HL-60 (cell line): ENCODE results near the gene PCDHGA4.
"Not testable (repeated sequence)": the region's sequence is repeated elsewhere in the genome, so short reads cannot be mapped to it uniquely, and the experiment has no call there.

Experiments
- DNase-seq, 2 experiments: peaks; one replicate each; pipeline ENCODE4 v3.0.0-alpha.2; 2010 to 2020; ENCODE audit warnings: low read depth in 1 of 2, low spot score in 1 of 2
- H3K27ac ChIP-seq: fragments of 250-450 bp; sonication (Bioruptor Pico); replicated peaks from 2 replicates; pipeline ENCODE4 v1.5.1; 2020; ENCODE audit warnings: mild to moderate bottlenecking, moderate library complexity
- H3K27me3 ChIP-seq: fragments of 250-450 bp; sonication (Bioruptor Pico); 2 replicates; pipeline ENCODE4 v1.5.1; 2021; ENCODE audit warnings: mild to moderate bottlenecking, moderate library complexity; ENCODE audit not compliant: insufficient read depth, poor library complexity, severe bottlenecking
- H3K4me3 ChIP-seq: replicated peaks from 2 replicates; pipeline ENCODE4 v1.5.1; 2011; ENCODE audit warnings: mild to moderate bottlenecking, control low read depth, low read length; ENCODE audit not compliant: insufficient read depth
- GABPA ChIP-seq: IDR thresholded peaks from 2 replicates; pipeline ENCODE4 v1.6.1; 2012; ENCODE audit warnings: low read depth
- POLR2AphosphoS5 ChIP-seq: IDR thresholded peaks from 2 replicates; pipeline ENCODE4 v1.6.1; 2012; ENCODE audit warnings: low read depth
- REST ChIP-seq: IDR thresholded peaks from 2 replicates; pipeline ENCODE4 v1.6.1; 2012; ENCODE audit warnings: low read depth; ENCODE audit not compliant: insufficient replicate concordance
- SPI1 ChIP-seq: IDR thresholded peaks from 2 replicates; pipeline ENCODE4 v1.6.1; 2012; ENCODE audit warnings: low read depth, mild to moderate bottlenecking, borderline replicate concordance
- TF ChIP-seq, protein P1 (sequence below): IDR thresholded peaks from one replicate; pipeline ENCODE4 v1.5.1; 2011; ENCODE audit warnings: low read length, control low read depth, inconsistent platforms; ENCODE audit not compliant: insufficient read depth

Gene PCDHGA4

GRCh38 chr5:141330299-141331080 lies 24.3 kb upstream of the PCDHGA4 start, which contains the start of gene PCDHGA1:
PCDHGA1 (plus strand) TSS chr5:141330514.
- TF ChIP-seq REST (no peak), SPI1 (no peak)
- TF ChIP-seq, protein P1, sequence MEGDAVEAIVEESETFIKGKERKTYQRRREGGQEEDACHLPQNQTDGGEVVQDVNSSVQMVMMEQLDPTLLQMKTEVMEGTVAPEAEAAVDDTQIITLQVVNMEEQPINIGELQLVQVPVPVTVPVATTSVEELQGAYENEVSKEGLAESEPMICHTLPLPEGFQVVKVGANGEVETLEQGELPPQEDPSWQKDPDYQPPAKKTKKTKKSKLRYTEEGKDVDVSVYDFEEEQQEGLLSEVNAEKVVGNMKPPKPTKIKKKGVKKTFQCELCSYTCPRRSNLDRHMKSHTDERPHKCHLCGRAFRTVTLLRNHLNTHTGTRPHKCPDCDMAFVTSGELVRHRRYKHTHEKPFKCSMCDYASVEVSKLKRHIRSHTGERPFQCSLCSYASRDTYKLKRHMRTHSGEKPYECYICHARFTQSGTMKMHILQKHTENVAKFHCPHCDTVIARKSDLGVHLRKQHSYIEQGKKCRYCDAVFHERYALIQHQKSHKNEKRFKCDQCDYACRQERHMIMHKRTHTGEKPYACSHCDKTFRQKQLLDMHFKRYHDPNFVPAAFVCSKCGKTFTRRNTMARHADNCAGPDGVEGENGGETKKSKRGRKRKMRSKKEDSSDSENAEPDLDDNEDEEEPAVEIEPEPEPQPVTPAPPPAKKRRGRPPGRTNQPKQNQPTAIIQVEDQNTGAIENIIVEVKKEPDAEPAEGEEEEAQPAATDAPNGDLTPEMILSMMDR: no peak
- no peaks in the 10 kb centered on the region for H3K27me3 ChIP-seq
- DNase-seq: no peak
- no peak within 1 kb of the TSS for H3K4me3 ChIP-seq
- no peak within 1 kb of the TSS for H3K27ac ChIP-seq

DNA sequence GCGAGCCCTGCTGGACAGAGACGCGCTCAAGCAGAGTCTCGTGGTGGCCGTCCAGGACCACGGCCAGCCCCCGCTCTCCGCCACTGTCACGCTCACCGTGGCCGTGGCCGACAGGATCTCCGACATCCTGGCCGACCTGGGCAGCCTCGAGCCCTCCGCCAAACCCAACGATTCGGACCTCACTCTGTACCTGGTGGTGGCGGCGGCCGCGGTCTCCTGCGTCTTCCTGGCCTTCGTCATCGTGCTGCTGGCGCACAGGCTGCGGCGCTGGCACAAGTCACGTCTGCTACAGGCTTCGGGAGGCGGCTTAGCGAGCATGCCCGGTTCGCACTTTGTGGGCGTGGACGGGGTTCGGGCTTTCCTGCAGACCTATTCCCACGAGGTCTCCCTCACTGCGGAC lies 22.2 kb upstream of the PCDHGA4 start:
- not testable (repeated sequence) for DNase-seq, H3K27ac ChIP-seq, H3K27me3 ChIP-seq, H3K4me3 ChIP-seq

DNA sequence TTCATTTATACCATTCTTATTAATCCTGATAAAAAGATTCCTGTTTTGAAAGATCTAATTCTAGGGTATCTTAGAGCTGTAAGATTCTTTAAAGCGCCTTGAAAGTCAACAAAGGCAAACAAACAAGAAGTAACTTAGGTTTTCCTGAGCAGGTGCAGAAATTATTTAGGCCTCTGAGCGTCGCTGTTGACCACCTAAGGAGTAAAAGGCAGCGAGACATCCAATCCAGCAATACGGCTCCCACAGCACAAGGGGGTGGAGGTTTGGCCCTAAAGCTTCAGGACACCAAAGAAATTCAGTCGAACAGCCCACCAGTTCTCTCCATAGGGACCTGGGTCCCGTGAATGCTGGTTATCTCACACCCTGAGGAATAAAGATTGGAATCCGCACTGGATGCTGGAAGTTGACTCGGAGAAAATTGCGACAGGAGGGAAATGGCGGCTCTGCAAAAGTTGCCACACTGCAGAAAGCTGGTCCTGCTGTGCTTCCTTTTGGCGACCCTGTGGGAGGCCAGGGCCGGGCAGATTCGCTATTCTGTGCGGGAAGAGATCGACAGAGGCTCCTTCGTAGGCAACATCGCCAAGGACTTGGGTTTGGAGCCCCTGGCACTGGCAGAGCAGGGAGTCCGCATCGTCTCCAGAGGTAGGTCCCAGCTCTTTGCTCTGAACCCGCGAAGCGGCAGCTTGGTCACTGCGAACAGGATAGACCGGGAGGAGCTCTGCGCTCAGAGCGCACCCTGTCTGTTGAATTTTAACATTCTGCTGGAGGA lies 16.1 kb upstream of the PCDHGA4 start, which contains the start of gene PCDHGA2:
TSS of gene PCDHGA2 (plus strand) at position 223 of the 769 bp plus-strand sequence.
- no peak within 1 kb of the TSS for H3K4me3 ChIP-seq
- no peak for TF ChIP-seq SPI1
- no peak for TF ChIP-seq GABPA
- TF ChIP-seq REST: no peak
- H3K27ac ChIP-seq: no peak within 1 kb of the TSS
- no peaks in the 10 kb centered on the region for H3K27me3 ChIP-seq
- no peak for DNase-seq

- H3K27ac ChIP-seq, DNase-seq, H3K27me3 ChIP-seq, H3K4me3 ChIP-seq: not testable (repeated sequence)
Measured at GRCh38 chr5:141340781-141341354, 14.0 kb upstream of the PCDHGA4 start.

DNA sequence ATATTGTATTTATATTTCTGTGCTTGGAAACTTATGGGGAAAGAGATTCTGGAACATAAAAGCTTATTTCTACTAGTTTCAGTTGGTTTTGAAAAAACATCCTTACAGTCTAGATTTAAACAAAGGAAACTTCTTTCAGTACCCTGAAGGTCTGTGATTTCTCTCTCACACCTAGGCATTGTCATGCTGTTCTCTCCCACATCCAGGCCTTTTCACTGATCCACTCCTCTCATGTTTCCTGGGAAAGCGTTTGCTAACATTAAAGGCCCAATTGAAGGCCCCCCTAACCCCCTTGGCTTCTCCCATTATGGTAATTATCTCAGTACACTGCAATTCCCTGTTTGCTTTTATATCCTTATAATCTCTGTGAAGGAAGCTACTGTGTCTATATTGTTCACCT lies 12.0 kb upstream of the PCDHGA4 start:
- no peak overlapping the region for H3K4me3 ChIP-seq
- no peak overlapping the region for H3K27ac ChIP-seq
- no peak for DNase-seq
- no peaks in the 10 kb centered on the region for H3K27me3 ChIP-seq
- TF ChIP-seq POLR2AphosphoS5 (no peak), GABPA (no peak), SPI1 (no peak), REST (no peak)
- TF ChIP-seq, protein P1: no peak
